ENCODE results near the gene TIPIN.
"Not testable (repeated sequence)": the region's sequence is repeated elsewhere in the genome, so short reads cannot be mapped to it uniquely, and the experiment has no call there.

Gene TIPIN

DNA sequence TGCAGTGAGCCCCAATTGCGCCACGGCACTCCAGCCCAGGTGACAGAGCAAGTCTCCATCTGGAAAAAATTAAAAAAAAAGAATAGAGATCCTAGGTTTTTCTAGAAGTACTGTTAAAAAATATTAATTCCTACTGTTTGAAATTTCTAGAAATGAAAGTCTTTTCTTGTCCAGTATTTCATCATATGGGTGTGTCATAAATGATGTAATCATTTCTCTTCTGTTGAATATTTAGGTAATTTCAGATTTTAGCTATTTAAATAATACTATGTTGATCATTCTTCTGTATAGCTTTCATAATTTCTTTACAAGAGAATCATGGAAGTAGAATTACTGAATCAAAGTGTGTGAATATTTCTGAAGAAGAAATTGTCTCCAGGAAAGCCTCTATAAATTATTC is 24.9 kb upstream of the TIPIN start:
- not testable (repeated sequence) for DNase-seq (ENCODE audit: low read depth)

DNA sequence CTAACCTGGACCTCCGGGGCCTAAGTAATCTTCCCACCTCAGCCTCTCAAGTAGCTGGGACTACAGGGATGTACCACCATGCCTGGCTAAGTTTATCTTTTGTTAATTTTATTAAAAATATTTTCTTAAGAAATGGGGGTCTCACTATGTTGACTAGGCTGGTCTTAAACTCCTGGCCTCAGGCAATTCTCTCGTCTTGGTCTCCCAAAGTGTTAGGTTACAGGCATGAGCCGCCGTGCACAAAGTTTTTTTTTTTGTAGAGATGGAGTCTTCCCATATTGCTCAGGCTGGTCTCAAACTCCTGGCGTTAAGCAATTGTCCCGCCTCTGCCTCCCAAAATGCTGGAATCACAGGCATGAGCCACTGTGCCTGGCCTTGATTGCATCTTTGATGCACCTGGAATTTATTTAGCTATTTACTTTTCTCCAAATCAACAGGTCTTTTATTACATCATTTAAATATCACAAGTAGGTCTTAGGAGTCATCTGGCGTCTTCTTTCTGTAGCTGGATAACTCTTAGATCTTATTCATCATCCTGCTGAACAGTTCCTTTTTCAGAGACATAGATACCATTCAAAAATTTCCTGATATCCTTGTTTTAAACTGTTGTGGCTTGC is 22.4 kb upstream of the TIPIN start:
- DNase-seq (ENCODE audit: low read depth), result no peak

DNA sequence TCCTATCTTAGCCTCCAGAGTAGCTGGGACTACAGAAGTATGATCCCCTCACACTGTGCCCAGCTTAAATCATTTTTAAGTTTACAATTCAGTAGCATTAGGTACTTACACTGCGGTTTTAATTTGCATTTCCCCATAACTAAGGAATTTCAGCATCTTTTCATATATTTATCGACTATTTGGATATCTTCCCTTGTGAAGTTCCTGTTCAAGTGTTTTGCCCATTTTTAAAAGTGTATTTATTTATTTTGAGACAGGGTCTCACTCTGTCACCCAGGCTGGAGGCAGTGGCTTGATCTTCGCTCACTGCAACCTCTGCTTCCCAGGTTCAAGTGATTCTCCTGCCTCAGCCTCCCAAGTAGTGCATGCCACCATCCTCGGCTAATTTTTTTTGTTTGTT is 17.7 kb upstream of the TIPIN start:
- DNase-seq (ENCODE audit: low read depth), result no peak

DNA sequence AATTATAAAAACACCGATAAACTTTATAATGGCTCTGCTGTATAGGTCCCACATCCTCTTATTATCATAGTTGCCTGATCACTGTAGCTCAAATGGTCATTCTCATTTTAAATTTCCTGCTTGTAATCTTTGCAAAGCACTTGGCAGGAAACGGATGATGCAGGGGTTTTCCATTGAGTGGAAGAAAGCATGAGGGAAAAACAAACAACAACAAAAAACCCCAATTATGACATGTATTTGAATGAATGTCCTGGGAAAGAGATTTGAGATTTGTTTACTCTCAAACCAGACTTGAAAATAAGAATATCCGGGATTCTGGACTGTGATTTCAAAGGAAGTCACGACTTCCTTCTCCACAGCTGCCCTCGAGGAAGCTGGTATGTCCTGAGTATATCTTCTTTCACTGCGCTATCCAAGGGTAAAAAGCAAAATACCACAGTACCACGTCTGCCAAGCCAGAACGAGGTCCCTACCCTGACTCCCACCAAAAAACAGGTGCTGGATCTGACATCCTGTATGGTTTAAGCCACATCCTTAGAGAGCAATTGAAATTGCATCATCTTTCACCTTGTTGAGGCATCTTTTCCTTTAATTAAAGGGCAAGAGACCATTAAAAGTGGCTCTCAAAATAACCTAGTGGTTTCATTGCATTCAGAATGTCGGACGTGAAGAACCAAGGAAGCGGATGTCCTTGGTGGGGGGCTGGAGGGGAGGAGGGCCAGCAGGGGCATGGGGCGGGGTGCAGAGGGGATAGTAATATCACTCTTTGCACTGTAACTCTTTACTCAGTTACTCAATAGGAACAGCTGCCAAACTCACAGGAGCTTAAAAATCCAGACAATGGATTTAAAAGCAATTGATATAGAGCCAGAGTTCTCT is 13.5 kb upstream of the TIPIN start:
- DNase-seq (ENCODE audit: low read depth), result no peak

DNA sequence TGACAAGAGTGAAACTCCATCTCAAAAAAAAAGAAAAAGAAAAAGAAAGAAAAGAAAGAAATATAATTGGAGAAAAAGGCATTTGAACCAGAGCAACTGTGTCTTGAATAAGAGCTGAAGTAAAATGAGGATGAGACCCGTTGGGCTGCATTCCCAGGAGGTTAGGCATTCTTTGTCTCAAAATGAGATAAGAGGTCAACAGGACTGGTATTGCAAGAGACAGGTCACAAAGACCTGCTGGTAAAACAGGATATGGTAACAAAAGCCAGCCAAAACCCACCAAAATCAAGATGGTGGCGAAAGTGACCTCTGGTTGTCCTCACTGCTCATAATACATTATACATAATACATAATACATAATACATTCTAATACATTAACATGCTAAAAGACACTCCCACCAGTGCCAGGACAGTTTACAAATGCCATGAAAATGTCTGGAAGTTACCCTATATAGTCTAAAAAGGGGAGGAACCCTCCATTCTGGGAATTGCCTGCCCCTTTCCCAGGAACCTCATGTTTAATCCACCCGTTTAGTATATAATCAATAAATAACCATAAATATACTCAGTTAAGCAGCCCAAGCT is 8.6 kb upstream of the TIPIN start:
- no peak for DNase-seq (ENCODE audit: low read depth)

DNA sequence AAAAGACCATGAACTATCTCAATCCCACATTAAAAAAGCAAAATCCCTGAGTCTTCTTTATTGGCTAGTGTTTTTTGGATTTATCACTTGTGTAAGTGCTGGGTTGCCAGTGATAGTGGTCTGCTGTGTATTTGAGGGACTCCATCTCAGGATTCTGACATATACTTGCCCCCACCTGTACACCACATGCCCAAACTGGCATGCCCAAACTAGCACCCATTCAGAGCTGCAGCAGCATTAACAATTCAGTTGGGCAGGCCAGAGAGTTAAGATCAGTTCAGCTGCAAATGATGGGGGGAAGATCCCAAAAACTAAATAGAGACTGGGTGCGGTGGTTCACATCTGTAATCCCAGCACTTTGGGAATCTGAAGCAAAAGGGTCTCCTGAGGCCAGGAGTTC is 6.3 kb upstream of the TIPIN start:
- no peak for DNase-seq (ENCODE audit: low read depth)

DNA sequence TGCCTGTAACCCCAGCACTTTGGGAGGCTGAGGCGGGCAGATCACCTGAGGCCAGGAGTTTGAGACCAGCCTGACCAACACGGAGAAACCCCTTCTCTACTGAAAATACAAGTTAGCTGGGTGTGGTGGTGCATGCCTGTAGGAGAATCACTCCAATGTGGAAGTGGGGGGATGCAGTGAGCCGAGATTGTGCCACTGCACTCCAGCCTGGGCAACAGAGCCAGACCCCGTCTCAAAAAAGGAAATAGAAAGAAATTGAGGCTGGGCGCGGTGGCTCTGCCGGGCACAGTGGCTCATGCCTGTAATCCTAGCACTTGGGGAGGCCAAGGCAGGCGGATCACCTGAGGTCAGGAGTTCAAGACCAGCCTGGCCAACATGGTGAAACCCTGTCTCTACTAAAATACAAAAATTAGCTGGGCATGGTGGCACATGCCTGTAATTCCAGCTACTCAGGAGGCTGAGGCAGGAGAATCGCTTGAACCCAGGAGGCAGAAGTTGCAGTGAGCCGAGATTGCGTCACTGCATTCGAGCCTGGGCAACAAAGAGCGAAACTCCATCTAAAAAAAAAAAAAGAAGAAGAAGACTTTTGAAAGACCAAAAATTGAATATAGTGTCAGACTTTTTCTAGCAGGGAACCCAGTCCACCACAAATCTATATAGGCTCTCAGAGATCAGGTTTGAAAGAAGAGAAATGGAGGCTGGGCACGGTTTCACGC is 5.4 kb upstream of the TIPIN start:
- not testable (repeated sequence) for DNase-seq (ENCODE audit: low read depth)

DNA sequence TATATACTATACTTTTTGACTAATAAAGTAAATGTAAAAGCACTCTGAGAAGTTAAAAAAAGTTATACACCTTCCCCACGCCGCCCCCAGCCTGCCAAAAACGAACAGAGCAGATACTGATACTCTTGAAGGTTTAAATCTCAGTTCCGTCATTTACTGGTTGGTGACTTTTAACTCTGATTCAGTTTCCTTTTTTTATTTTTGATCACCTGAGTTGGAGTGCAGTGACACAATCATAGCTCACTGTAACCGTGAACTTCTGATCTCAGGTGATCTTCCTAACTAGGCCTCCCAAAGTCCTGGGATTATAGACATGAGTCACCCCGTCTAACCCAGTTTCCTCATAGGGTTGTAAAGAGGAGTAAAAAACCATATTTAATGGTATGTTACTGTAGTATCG is 3.3 kb upstream of the TIPIN start:
- no peak for DNase-seq (ENCODE audit: low read depth)

DNA sequence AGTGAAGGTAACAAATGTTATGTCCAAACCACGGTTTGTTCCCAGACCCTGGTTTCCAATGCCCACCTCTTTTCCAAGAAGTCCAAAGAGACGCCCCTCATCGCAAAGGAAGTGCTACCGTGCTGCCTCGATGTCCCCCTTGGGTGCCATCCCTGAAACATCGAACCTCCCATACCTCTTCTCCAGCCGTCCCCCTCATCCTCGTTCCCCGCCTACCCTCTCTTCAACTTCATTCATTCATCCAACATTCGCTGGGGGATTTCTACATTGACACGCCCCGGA is 467 bp downstream of the TIPIN start:
- no peak for DNase-seq (ENCODE audit: low read depth)

DNA sequence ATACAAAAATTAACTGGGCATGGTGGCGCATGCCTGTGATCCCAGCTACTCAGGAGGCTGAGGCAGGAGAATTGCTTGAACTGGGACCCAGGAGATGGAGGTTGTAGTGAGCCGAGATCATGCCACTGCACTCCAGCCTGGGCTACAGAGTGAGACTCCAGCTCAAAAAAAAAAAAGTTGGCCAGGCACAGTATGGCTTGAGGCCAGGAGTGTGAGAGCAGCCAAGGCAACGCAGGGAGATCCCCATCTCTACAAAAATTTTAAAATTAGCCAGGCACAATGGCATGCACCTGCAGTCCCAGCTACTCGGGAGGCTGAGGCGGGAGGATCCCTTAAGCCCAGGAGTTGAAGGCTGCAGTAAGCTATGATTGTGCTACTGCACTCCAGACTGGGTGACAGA is 8.0 kb downstream of the TIPIN start:
- DNase-seq (ENCODE audit: low read depth), result not testable (repeated sequence)

DNA sequence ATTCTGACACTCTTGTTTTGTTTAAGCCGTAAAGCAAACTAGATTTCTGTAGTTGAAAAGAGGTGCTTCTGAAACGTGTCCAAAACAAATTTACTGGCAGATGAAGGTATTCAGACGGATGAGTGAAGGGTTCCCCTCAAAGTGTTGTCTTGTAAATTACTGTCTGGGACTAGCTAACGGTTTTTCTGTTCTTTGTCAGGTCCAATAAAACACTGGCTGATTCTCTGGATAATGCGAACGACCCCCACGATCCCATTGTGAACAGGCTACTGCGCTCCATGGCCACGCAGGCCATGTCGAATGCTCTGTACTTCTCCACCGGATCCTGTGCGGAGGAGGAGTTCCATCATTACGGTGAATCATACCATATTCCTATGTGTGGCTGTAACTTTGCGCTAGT is 27.7 kb downstream of the TIPIN start:
- DNase-seq (ENCODE audit: low read depth), result no peak

DNA sequence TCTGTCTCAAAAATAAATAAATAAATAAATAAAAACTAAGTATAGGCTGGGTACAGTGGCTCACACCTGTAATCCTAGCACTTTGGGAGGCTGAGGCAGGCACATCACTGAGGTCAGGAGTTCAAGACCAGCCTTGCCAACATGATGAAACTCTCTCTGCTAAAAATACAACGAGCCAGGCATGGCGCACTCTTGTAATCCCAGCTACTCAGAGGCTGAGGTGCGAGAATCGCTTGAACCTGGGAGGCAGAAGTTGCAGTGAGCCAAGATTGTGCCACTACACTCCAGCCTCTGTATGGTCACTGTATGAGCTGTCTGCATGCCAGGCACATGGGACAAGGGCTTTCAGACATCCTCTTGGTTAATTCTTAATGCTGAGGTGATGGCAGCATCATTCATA is 28.7 kb downstream of the TIPIN start:
- no peak for DNase-seq (ENCODE audit: low read depth)

DNA sequence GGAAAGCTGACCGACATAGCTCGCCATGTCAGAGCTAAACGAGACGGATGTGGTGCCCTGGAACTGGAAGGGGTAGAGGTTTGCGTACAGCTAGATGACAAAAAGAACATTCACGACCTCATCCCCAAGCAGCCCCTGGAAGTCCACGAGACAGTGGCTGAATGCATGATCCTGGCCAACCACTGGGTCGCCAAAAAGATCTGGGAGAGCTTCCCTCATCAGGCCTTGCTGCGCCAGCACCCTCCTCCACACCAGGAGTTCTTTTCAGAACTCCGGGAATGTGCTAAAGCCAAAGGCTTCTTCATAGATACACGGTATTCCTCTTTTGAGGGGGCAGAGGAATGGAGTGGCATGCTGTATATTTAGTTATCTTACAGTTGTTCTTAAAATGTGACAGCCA is 30.4 kb downstream of the TIPIN start:
- DNase-seq (ENCODE audit: low read depth), result no peak

DNA sequence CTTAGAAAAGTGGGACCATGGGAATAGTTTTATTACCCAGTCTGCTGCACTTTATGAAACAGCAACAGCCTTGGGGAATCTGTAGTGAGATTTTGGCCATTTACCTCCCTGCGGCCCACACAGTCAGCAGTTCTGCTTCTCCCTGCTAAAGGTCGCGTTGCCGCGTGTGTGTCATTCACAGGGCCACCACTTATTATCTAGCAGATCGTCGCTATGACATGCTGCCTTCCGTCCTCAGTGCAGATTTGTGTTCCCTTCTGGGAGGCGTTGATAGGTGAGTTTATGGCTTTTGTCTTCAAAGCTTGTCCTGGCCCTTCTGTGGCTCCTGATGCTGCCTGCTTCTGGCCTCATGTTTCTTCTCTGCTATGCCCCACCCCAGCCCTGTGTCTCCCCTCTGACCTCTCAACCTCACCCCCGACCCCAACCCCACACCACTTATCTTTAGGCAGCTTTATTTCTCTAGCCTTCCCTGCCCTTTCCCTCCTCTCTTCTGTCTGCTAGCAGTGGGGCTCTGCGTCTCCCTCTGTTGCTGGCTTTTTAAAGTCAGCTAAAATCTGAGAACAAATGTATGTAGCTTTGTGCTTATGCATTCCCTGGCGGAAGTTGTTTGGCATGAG is 33.1 kb downstream of the TIPIN start:
- no peak for DNase-seq (ENCODE audit: low read depth)

DNA sequence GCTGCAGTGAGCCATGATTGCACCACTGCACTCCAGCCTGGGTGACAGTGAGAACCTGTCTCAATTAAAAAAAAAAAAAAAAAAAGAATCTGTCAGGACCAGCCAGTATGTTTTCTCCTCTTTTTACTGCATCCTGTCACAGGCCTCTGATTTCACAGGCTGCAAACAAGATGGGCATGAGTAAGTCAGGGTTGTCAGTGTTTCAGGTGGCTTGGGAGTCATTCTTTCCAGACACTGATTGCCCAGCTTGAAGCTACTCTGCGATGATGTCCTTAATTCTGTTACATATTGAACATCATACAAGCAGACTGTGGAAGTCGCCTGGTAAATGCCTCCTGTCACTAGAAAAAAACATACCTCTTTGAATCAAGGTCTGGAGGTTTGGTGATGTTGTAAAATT is 44.3 kb downstream of the TIPIN start:
- no peak for DNase-seq (ENCODE audit: low read depth)

DNA sequence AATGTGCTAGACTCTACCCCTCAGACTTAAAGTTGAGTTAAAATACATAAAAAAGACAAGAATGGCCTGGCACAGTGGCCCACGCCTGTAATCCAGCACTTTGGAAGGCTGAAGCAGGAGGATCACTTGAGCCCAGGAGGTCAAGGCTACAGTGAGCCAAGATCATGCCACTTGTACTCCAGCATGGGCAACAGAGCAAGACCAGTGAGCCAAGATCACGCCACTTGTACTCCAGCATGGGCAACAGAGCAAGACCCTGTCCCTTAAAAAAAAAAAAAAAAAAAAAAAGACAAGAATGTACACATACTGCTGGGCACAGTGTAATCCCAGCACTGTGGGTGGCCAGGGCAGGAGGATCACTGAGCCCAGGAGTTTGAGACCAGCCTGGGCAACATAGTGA is 45.7 kb downstream of the TIPIN start:
- DNase-seq (ENCODE audit: low read depth), result no peak

DNA sequence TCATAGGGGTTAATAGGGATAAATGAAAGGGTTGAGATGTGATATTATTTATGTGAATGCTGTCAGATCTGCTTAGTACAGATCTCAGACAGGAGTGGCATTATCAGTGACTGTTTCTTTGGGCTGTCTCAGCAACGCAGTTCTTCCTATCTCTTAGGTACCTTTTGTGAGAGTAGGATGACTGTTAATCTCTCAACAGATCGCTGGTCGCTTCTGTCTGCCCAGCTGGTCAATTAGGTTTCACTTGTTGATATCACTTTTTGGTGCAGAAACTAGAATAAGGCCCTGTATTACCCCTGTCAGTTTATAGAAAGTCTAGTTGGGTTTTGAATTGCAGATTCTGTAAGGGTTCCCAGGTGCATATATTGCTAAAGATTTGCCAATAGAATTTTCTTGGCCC is 46.7 kb downstream of the TIPIN start:
- DNase-seq (ENCODE audit: low read depth), result no peak

DNA sequence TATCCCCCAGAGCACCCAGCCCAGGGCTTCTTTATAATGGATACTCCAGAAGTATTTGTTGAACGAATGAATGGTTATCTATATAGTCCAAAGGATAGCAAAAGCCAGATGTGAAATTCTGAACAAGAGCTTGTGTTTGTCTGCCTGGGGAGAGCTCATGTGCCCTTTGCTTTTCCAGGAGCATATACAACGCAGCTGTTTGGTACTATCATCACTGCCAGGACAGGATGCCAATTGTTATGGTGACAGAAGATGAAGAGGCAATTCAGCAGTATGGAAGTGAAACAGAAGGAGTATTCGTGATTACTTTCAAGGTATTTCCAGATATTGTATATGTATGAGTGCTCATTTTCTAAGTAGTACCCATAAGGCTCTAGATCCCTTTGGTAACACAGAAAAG is 48.0 kb downstream of the TIPIN start:
- DNase-seq (ENCODE audit: low read depth), result no peak

DNA sequence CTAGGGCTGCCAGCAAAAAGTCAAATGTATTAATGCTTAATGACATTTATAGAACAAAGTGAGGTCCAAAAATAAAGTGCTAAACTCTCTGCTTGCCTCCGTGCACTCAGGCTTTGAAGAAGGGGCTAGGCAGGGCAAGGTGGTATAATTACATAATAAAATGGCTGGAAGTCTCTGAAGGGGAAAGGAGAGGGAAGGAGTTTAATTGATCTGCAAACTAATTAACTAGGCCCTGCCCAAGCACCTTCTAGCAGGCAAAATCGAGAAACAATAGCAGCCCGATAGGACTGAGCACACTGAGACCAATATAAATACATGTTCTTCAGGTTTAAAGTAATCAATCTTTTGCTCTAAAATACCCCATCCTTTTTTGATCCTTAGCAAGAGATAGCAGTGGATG is 50.1 kb downstream of the TIPIN start:
- DNase-seq (ENCODE audit: low read depth), result no peak

DNA sequence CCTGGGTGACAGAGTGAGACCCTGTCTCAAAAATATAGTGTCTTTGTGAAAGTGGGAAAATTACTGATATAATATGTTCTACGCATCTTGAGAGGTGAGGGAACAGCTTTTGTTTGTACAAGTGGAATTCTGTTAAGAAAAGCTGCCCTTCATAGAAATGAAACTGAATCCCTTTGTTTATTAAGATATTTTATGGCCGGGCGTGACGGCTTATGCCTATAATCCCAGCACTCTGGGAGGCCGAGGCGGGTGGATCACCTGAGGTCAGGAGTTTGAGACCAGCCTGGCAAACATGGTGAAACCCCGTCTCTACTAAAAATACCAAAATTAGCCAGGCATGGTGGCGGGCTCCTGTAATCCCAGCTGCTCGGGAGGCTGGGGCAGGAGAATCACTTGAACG is 52.1 kb downstream of the TIPIN start:
- DNase-seq (ENCODE audit: low read depth), result not testable (repeated sequence)

DNA sequence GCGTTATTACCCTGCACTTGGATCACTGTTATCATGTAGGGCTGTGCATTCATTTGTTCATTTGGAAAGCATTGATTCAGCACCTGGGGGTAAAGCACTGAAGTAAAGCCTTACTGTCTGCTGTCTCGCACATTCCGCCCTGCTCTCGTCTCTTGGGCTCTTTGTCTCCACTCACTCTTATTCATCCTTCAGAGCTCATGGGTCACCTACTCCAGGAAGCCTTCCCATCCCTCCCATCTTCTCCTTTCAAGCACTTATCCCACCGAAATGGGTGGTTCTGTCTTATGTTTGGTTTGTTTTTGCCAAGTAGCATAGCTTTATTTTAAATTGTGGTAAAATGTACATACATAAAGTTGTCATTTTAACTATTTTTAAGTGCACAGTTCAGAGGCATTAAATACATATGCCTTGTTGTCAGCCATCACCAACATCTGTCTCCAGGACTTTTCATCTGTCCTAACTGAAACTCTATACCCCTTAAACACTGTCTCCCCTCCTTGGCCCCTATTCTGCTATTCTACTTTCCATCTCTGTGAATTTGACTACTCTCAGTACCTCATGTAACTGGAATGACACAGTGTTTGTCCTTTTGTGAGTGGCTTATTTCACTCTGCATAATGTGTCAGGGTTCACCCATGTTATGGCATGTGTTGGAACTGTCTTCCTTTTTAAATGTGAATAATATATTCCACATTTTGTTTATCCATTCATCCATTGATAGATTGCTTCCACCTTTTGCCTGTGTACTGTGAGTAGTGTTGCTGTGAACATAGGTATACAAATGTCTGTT is 53.8 kb downstream of the TIPIN start:
- DNase-seq (ENCODE audit: low read depth), result no peak

DNA sequence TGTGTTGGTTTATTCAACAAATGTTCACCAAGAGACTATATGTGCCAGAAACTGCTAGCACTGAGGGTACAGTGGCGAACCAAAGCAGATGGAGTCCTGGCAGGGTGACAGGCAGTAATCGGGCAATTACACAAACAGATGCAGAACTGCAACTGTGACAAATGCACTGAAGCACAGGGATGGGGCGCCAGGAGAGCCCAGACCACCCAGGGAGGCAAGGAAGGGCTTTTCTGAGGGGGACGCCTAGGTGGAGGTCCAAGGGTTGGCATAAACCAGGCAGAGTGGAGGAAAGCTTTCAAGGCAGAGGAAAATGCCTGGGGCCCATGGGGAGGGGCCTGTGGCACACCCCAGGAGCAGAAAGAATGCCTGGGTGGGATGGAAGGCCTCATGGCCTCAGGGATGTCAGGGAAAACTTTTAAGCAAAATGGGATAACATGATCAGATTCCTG is 57.7 kb downstream of the TIPIN start:
- no peak for DNase-seq (ENCODE audit: low read depth)

Measured in stimulated activated CD8-positive, alpha-beta memory T cell treated with anti-CD3 and anti-CD28 coated beads, Interleukin-4, amount 100 ng/mL, for 24 hours (primary cell).